Measurements from ENCODE around the gene CCBE1. TPM values are rescaled to one million over a fixed set of nuclear protein-coding genes. Genes with fewer than 3 reads are reported as not detected.

Gene CCBE1
- total and polyA plus RNA-seq, 2 donors (not counting 1 experiment from before 2014, with no cell fraction given): 122 TPM

GRCh38 chr18:59696311-59697235 lies 650 bp downstream of the CCBE1 start:
- Histone ChIP-seq H3K27ac (ENCODE audit: insufficient read depth, low read length) (peak overlapping the region; percentile 92), H3K9me3 (ENCODE audit: control insufficient read depth, insufficient read depth, low read depth, low read length) (no peaks in the 10 kb centered on the region), H3K4me1 (ENCODE audit: control insufficient read depth, extremely low read depth, insufficient read depth, low read length) (peaks cover 7% of the 10 kb centered on the region), H3K27me3 (ENCODE audit: control insufficient read depth, insufficient read depth, low read length) (no peaks in the 10 kb centered on the region), H2AFZ (ENCODE audit: low read length) (peak overlapping the region; percentile 34), H3K4me3 (replicated peaks in 1 of 4; ENCODE audit: control extremely low read depth in 1 of 4, insufficient read depth in 1 of 4, low read depth in 3 of 4, low read length in 4 of 4) (peak overlapping the region; percentile 70 to 94 (median 90)), H4K20me1 (ENCODE audit: control insufficient read depth, extremely low read depth, insufficient read depth, low read length) (no peaks in the 10 kb centered on the region), H3K36me3 (ENCODE audit: control insufficient read depth, insufficient read depth, low read length) (peaks cover 2% of the 10 kb centered on the region), H3K9ac (ENCODE audit: insufficient read depth, low read length) (peak overlapping the region; percentile 89), H3K79me2 (ENCODE audit: control insufficient read depth, insufficient read depth, low read length) (peaks cover 59% of the 10 kb centered on the region), H3K4me2 (ENCODE audit: extremely low read depth, insufficient read depth, low read length) (peak overlapping the region; percentile 88)
- peak; percentile 65 to 67 for DNase-seq (ENCODE audit: low read depth in 2 of 2)
- TF ChIP-seq, protein P1, sequence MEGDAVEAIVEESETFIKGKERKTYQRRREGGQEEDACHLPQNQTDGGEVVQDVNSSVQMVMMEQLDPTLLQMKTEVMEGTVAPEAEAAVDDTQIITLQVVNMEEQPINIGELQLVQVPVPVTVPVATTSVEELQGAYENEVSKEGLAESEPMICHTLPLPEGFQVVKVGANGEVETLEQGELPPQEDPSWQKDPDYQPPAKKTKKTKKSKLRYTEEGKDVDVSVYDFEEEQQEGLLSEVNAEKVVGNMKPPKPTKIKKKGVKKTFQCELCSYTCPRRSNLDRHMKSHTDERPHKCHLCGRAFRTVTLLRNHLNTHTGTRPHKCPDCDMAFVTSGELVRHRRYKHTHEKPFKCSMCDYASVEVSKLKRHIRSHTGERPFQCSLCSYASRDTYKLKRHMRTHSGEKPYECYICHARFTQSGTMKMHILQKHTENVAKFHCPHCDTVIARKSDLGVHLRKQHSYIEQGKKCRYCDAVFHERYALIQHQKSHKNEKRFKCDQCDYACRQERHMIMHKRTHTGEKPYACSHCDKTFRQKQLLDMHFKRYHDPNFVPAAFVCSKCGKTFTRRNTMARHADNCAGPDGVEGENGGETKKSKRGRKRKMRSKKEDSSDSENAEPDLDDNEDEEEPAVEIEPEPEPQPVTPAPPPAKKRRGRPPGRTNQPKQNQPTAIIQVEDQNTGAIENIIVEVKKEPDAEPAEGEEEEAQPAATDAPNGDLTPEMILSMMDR (conservative IDR thresholded peaks at IDR 0.05 in 1 of 2, IDR thresholded peaks at IDR 0.05 in 1 of 2; ENCODE audit: low read depth in 1 of 2, low read length in 2 of 2): no peak

GRCh38 chr18:59695551-59695950 lies 1.7 kb downstream of the CCBE1 start:
- H3K4me1 ChIP-seq (ENCODE audit: control insufficient read depth, extremely low read depth, insufficient read depth, low read length): peaks cover 11% of the 10 kb centered on the region
- peak overlapping the region; percentile 70 to 94 (median 90) for H3K4me3 ChIP-seq (replicated peaks in 1 of 4; ENCODE audit: control extremely low read depth in 1 of 4, insufficient read depth in 1 of 4, low read depth in 3 of 4, low read length in 4 of 4)
- no peaks in the 10 kb centered on the region for H3K9me3 ChIP-seq (ENCODE audit: control insufficient read depth, insufficient read depth, low read depth, low read length)
- H3K36me3 ChIP-seq (ENCODE audit: control insufficient read depth, insufficient read depth, low read length): peaks cover 2% of the 10 kb centered on the region
- H3K27ac ChIP-seq (ENCODE audit: insufficient read depth, low read length): peak overlapping the region; percentile 92
- H3K9ac ChIP-seq (ENCODE audit: insufficient read depth, low read length): peak overlapping the region; percentile 89
- H3K27me3 ChIP-seq (ENCODE audit: control insufficient read depth, insufficient read depth, low read length): no peaks in the 10 kb centered on the region
- no peaks in the 10 kb centered on the region for H4K20me1 ChIP-seq (ENCODE audit: control insufficient read depth, extremely low read depth, insufficient read depth, low read length)
- H3K79me2 ChIP-seq (ENCODE audit: control insufficient read depth, insufficient read depth, low read length): peaks cover 68% of the 10 kb centered on the region
- no peak overlapping the region for H2AFZ ChIP-seq (ENCODE audit: low read length)
- DNase-seq (ENCODE audit: low read depth in 2 of 2): no peak
- TF ChIP-seq EZH2 (IDR thresholded peaks at IDR 0.05; ENCODE audit: low read length, missing control alignments): no peak
- TF ChIP-seq, protein P1 (conservative IDR thresholded peaks at IDR 0.05 in 1 of 2, IDR thresholded peaks at IDR 0.05 in 1 of 2; ENCODE audit: low read depth in 1 of 2, low read length in 2 of 2): no peak
- H3K4me2 ChIP-seq (ENCODE audit: extremely low read depth, insufficient read depth, low read length): peak overlapping the region; percentile 88

- Histone ChIP-seq H3K9ac (ENCODE audit: insufficient read depth, low read length) (no peak overlapping the region), H3K36me3 (ENCODE audit: control insufficient read depth, insufficient read depth, low read length) (peaks cover 2% of the 10 kb centered on the region), H3K27ac (ENCODE audit: insufficient read depth, low read length) (peak overlapping the region; percentile 92), H3K27me3 (ENCODE audit: control insufficient read depth, insufficient read depth, low read length) (no peaks in the 10 kb centered on the region), H3K4me3 (replicated peaks in 1 of 4; ENCODE audit: control extremely low read depth in 1 of 4, insufficient read depth in 1 of 4, low read depth in 3 of 4, low read length in 4 of 4) (peak overlapping the region; percentile 70 to 94 (median 90)), H2AFZ (ENCODE audit: low read length) (no peak overlapping the region), H4K20me1 (ENCODE audit: control insufficient read depth, extremely low read depth, insufficient read depth, low read length) (no peaks in the 10 kb centered on the region), H3K4me2 (ENCODE audit: extremely low read depth, insufficient read depth, low read length) (peak overlapping the region; percentile 88), H3K79me2 (ENCODE audit: control insufficient read depth, insufficient read depth, low read length) (peaks cover 72% of the 10 kb centered on the region), H3K4me1 (ENCODE audit: control insufficient read depth, extremely low read depth, insufficient read depth, low read length) (peaks cover 13% of the 10 kb centered on the region), H3K9me3 (ENCODE audit: control insufficient read depth, insufficient read depth, low read depth, low read length) (no peaks in the 10 kb centered on the region)
- peak in 1 of 2 donors; percentile 21 for DNase-seq (ENCODE audit: low read depth in 2 of 2)
- TF ChIP-seq EZH2 (IDR thresholded peaks at IDR 0.05; ENCODE audit: low read length, missing control alignments): no peak
- TF ChIP-seq, protein P1 (conservative IDR thresholded peaks at IDR 0.05 in 1 of 2, IDR thresholded peaks at IDR 0.05 in 1 of 2; ENCODE audit: low read depth in 1 of 2, low read length in 2 of 2): no peak
Observed at GRCh38 chr18:59694824-59695223, 2.4 kb downstream of the CCBE1 start.
